IPS-NIHi7 (cell line): ENCODE results near the gene PWWP2B.

Experiments used
- DNase-seq: peaks from one replicate; pipeline ENCODE4 v3.0.0; 2012; ENCODE audit warnings: mixed read lengths; ENCODE audit errors: extremely low spot score

PWWP2B gene

GRCh38 chr10:132397036-132397541 lies at the start of gene PWWP2B:
PWWP2B (plus strand) TSS chr10:132397200; CDS start chr10:132397227, 27 bp downstream.
- no peak for DNase-seq

- DNase-seq, result no peak
Observed at GRCh38 chr10:132347211-132347930, 49.6 kb upstream of the PWWP2B start.

GRCh38 chr10:132347931-132348267 lies 49.1 kb upstream of the PWWP2B start:
- no peak for DNase-seq

- DNase-seq, result no peak
Observed at GRCh38 chr10:132349766-132350165, 47.2 kb upstream of the PWWP2B start.

GRCh38 chr10:132350391-132350790 lies 46.6 kb upstream of the PWWP2B start:
- no peak for DNase-seq

- DNase-seq, result no peak
Observed at GRCh38 chr10:132350946-132351345, 46.1 kb upstream of the PWWP2B start.

- DNase-seq, result no peak
Observed at GRCh38 chr10:132351611-132352010, 45.4 kb upstream of the PWWP2B start.

- peak; percentile 93 for DNase-seq
Observed at GRCh38 chr10:132352462-132353308, 44.3 kb upstream of the PWWP2B start.

GRCh38 chr10:132353456-132354355 lies 43.3 kb upstream of the PWWP2B start:
- no peak for DNase-seq

- DNase-seq, result no peak
Observed at GRCh38 chr10:132354356-132355094, 42.5 kb upstream of the PWWP2B start.

GRCh38 chr10:132355297-132355696 lies 41.7 kb upstream of the PWWP2B start:
- DNase-seq, result no peak

- DNase-seq, result no peak
Observed at GRCh38 chr10:132355754-132356153, 41.2 kb upstream of the PWWP2B start.

- no peak for DNase-seq
Observed at GRCh38 chr10:132356621-132357195, 40.3 kb upstream of the PWWP2B start.

- DNase-seq, result no peak
Observed at GRCh38 chr10:132357286-132358058, 39.5 kb upstream of the PWWP2B start.

- DNase-seq, result no peak
Observed at GRCh38 chr10:132359305-132360040, 37.5 kb upstream of the PWWP2B start.

GRCh38 chr10:132360766-132361447 lies 36.1 kb upstream of the PWWP2B start:
- DNase-seq, result peak; percentile 82

GRCh38 chr10:132361581-132362101 lies 35.4 kb upstream of the PWWP2B start:
- DNase-seq, result no peak

- no peak for DNase-seq
Observed at GRCh38 chr10:132362151-132362611, 34.8 kb upstream of the PWWP2B start.
